Spleen (tissue), 11 donors: ENCODE results near the gene LPP. TPM values are rescaled to one million over a fixed set of nuclear protein-coding genes. Genes with fewer than 3 reads are reported as not detected.
A peak's percentile ranks its signal among the peaks of the same experiment; 100 is the strongest.

ENCODE experiments used
- DNase-seq: peaks from one replicate; pipeline ENCODE4 v3.0.0-alpha.2; 2020
- H3K27ac ChIP-seq, 8 donors: fragments of 200-600 bp; sonication (generic) in 7 of 8; 1 replicate in 4 of 8; 2 replicates in 4 of 8; pipeline versions ENCODE4 v1.5.0 to v1.8.0; 2016 to 2021; ENCODE audit warnings: inconsistent platforms in 4 of 8, mild to moderate bottlenecking in 4 of 8, moderate library complexity in 1 of 8
- H3K27me3 ChIP-seq, 7 donors: fragments of 200-600 bp; sonication (generic) in 6 of 7; replicated peaks in 1 of 7; 1 replicate in 4 of 7; 2 replicates in 3 of 7; pipeline versions ENCODE4 v1.5.0 to v1.8.0; 2016 to 2021; ENCODE audit warnings: inconsistent platforms in 3 of 7, mild to moderate bottlenecking in 1 of 7
- H3K36me3 ChIP-seq, 6 donors: fragments of 200-600 bp; sonication (generic) in 5 of 6; 1 replicate in 4 of 6; 2 replicates in 2 of 6; pipeline versions ENCODE4 v1.5.0 to v1.8.0; 2016 to 2021; ENCODE audit warnings: inconsistent platforms in 2 of 6
- H3K4me1 ChIP-seq, 6 donors: fragments of 200-600 bp; sonication (generic) in 5 of 6; 1 replicate in 3 of 6; 2 replicates in 3 of 6; pipeline versions ENCODE4 v1.5.0 to v1.8.0; 2016 to 2021; ENCODE audit warnings: inconsistent platforms in 3 of 6
- H3K4me3 ChIP-seq, 8 donors: fragments of 200-600 bp; sonication (generic) in 7 of 8; 1 replicate in 4 of 8; 2 replicates in 4 of 8; pipeline versions ENCODE4 v1.5.0 to v1.8.0; 2016 to 2021; ENCODE audit warnings: inconsistent platforms in 4 of 8, mild to moderate bottlenecking in 4 of 8, moderate library complexity in 2 of 8
- H3K9me3 ChIP-seq, 8 donors: fragments of 200-600 bp; sonication (generic) in 7 of 8; 1 replicate in 4 of 8; 2 replicates in 4 of 8; pipeline versions ENCODE4 v1.5.0 to v1.8.0; 2016 to 2021; ENCODE audit warnings: inconsistent platforms in 4 of 8
- POLR2A ChIP-seq, 3 donors: fragments of 450-650 bp; IDR thresholded peaks; one replicate each; pipeline ENCODE4 v1.5.1; 2017; ENCODE audit warnings: antibody characterized with exemption in 3 of 3, mild to moderate bottlenecking in 1 of 3
- POLR2AphosphoS5 ChIP-seq, 3 donors: sonication (generic); formaldehyde crosslinking; IDR thresholded peaks; one replicate each; pipeline ENCODE4 v1.5.1; 2017; ENCODE audit warnings: antibody characterized with exemption in 3 of 3
- WGBS, 5 donors: extraction: QIAGEN DNeasy Blood & Tissue Kit in 3 of 5; methylation state at CpG; one replicate each; pipeline versions ENCODE4 v1.1.5 to v1.1.7; 2013 to 2018; 5-methylcytosine and 5-hydroxymethylcytosine counted together
- intact Hi-C: fragments of 100-400 bp; cut with DNase I; formaldehyde crosslinking; loops from one replicate; pipeline ENCODE4 v1.15.0; 2023; ENCODE audit warnings: low total_unique reads
- polyA plus RNA-seq, 3 donors: library from polyadenylated mRNA; stranded (reverse); fragments of 200-250 nt; gene quantifications; one replicate each; pipeline ENCODE4 v1.2.1, GENCODE V29; 2013
- total RNA-seq, 7 donors: library from RNA; depleted of rRNA in 3 of 7; stranded (reverse); fragments of >200 nt in 3 of 7; fragmentation: NEBNext Ultra II Directional in 4 of 7; extraction: Animal tissue kit (Norgen Biotek cat#: 25700) in 4 of 7; gene quantifications; one replicate each; pipeline versions ENCODE4 v1.1.0 to v1.2.1, GENCODE V29; 2016 to 2021
- TF ChIP-seq, protein P1 (sequence below), 11 experiments: fragments of 200-600 bp in 7 of 11; fragments of 450-650 bp in 4 of 11; sonication (generic) in 4 of 11; IDR thresholded peaks in 8 of 11; conservative IDR thresholded peaks in 3 of 11; 1 replicate in 7 of 11; 2 replicates in 4 of 11; pipeline versions ENCODE4 v1.4.0 to v1.8.0; 2016 to 2021; ENCODE audit warnings: antibody characterized with exemption in 11 of 11, inconsistent platforms in 4 of 11, mild to moderate bottlenecking in 1 of 11
- donor health status: healthy with polysubstance abuse.
- donor health status: DM: no; HTN: no; CAD: no; lungs with moderate emphysema.
- donor health status: DM: no; HTN: no; CAD: no.
- donor health status: Bipolar disorder and iron deficiency.
- donor health status: healthy.
- donor health status: DM: no; HTN: no; CAD: no.
- donor health status: DM: yes; HTN: yes; CAD: no.

The LPP gene
- total and polyA plus RNA-seq, 10 donors: 2.4 to 270 (median 156) TPM

DNA sequence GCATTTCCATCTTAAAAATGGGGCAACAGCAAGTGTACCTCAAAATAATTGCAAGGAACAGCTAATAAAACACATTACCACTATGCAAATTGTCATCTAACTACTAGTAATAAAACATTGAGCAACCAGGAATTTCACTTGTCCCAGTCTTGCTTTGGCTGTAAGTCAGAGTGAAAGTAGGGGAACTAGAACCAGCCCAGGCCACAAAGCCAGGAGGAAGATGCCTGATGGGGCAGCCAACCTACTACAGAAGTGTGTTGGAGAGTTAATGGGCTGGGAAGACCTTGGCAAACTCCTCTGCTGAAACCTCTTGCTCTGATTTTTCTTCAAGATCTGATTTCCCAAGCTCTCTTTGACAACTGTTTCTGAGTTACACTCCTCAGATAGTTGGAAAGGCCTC is 40.2 kb upstream of the LPP start:
- TF ChIP-seq POLR2AphosphoS5 (IDR thresholded peaks at IDR 0.05): no peak
- no peak for TF ChIP-seq POLR2A (IDR thresholded peaks at IDR 0.05)
- TF ChIP-seq, protein P1, sequence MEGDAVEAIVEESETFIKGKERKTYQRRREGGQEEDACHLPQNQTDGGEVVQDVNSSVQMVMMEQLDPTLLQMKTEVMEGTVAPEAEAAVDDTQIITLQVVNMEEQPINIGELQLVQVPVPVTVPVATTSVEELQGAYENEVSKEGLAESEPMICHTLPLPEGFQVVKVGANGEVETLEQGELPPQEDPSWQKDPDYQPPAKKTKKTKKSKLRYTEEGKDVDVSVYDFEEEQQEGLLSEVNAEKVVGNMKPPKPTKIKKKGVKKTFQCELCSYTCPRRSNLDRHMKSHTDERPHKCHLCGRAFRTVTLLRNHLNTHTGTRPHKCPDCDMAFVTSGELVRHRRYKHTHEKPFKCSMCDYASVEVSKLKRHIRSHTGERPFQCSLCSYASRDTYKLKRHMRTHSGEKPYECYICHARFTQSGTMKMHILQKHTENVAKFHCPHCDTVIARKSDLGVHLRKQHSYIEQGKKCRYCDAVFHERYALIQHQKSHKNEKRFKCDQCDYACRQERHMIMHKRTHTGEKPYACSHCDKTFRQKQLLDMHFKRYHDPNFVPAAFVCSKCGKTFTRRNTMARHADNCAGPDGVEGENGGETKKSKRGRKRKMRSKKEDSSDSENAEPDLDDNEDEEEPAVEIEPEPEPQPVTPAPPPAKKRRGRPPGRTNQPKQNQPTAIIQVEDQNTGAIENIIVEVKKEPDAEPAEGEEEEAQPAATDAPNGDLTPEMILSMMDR (IDR thresholded peaks at IDR 0.05 in 8 of 11, conservative IDR thresholded peaks at IDR 0.05 in 3 of 11): no peak
- H3K27ac ChIP-seq: no peak overlapping the region
- intact Hi-C loops: no loop called here

DNA sequence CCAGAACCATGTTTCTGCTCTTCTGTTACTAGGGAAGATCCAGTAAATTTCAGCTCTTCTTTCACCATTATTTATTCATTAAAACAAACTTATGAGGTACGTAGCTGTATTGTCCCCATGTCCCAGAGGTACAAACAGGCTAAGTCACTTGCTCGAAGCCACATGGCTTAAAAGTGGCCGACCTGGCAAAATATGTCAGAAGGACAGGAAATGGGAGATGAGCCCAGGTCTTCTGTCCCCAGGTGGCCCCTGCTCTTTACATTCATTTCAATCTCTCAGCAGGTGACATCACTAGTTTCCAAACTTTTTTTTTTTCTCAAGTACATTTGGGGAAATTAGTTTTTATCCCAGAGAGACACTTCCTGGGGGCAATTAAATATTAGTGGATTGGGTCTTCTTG is 34.1 kb upstream of the LPP start:
- TF ChIP-seq POLR2A (IDR thresholded peaks at IDR 0.05) (no peak), POLR2AphosphoS5 (IDR thresholded peaks at IDR 0.05) (no peak)
- TF ChIP-seq, protein P1 (IDR thresholded peaks at IDR 0.05 in 8 of 11, conservative IDR thresholded peaks at IDR 0.05 in 3 of 11): no peak
- Histone ChIP-seq H3K4me3 (no peak overlapping the region), H3K36me3 (no peaks in the 10 kb centered on the region), H3K4me1 (peaks cover 0 to 24% (median 8%) of the 10 kb centered on the region in 6 donors), H3K27ac (no peak overlapping the region), H3K9me3 (peaks cover 0 to 8% (median 5%) of the 10 kb centered on the region in 8 donors), H3K27me3 (no peaks in the 10 kb centered on the region)
- intact Hi-C loops: no loop called here
- 73 to 88% (median 86%) methylated on average over 3 of the region's 3 CpGs for WGBS, 5 donors
- DNase-seq: no peak

More for the DNA sequence above, 40.2 kb upstream of the LPP start:
- no peak for DNase-seq
- Histone ChIP-seq H3K36me3 (no peaks in the 10 kb centered on the region), H3K4me3 (no peak overlapping the region), H3K4me1 (peaks cover 0 to 16% (median 3%) of the 10 kb centered on the region in 6 donors), H3K27me3 (no peaks in the 10 kb centered on the region), H3K9me3 (peaks cover 0 to 8% (median 5%) of the 10 kb centered on the region in 8 donors)

DNA sequence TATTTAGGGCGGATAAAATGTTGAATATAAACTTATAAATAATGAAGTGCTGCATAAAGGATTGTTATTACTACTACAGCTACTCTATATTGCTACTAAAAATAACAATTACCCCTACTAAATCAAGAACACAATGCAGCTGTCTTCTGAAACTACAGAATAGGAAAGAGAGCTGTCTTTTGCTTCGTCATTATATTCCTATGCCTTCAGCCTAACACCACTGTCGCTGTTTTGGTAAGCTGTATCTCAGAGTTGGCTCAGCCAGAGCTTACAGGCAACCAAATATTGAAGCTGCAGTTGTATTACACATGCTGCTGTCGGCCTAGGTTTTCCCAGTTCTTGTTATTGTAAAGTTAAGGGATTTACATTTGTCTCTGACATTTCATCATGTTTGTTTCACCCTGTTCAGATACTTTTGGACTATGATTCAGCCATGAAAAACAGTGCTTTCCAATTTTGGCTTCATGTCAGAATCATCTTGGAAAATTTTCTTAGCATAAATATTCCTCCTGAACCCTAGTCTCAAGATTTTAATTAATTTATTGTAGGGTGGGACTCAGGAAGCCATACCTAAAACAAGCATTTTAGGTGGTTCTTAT is 31.3 kb upstream of the LPP start:
- TF ChIP-seq POLR2A (IDR thresholded peaks at IDR 0.05): no peak
- TF ChIP-seq POLR2AphosphoS5 (IDR thresholded peaks at IDR 0.05): no peak
- TF ChIP-seq, protein P1 (IDR thresholded peaks at IDR 0.05 in 8 of 11, conservative IDR thresholded peaks at IDR 0.05 in 3 of 11): no peak
- H3K27ac ChIP-seq: peak overlapping the region in 6 of 8 donors; percentile 53 to 87 (median 78)
- H3K9me3 ChIP-seq: no peaks in the 10 kb centered on the region
- H3K4me3 ChIP-seq: peak overlapping the region in 2 of 8 donors; percentile 2 to 52
- no peak for DNase-seq
- H3K4me1 ChIP-seq: peaks cover 0 to 24% (median 9%) of the 10 kb centered on the region in 6 donors
- H3K27me3 ChIP-seq: no peaks in the 10 kb centered on the region
- intact Hi-C loops: no loop called here
- WGBS, 5 donors: 68 to 84% (median 73%) methylated on average over 4 of the region's 4 CpGs
- H3K36me3 ChIP-seq: no peaks in the 10 kb centered on the region

DNA sequence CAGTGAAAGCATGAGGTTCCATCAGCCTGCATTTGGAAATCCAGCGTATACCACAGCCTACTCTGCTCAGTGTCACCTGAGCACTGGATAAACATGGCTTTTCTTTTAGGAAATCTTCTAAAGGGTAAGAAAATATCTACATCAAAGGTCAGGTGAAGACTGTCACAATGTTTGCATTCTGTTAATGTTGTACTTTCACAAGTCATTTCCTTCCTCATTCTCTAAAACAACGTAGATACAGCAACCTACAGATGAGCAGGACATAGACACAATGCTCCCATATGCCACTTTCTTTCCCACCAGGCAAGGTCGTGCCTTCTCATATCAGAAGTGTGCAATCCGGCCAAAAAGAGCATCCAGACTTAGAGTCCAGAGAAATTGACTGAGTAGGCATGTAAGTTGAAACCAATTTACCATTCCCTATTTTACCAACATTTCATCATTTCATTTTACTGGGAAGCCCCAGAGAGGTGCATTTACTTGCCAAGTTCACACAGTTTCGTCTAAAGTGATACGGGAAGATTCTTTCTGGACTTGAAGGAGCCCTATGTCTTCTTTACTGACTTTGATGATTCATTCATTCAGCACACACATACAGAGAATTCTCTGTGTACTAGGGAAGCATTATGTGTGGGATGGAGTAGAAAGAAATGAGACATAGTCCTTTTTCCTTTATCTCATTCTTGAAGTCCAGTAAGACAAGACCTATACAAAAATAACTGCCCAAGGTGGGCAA is 30.6 kb upstream of the LPP start:
- TF ChIP-seq, protein P1 (IDR thresholded peaks at IDR 0.05 in 8 of 11, conservative IDR thresholded peaks at IDR 0.05 in 3 of 11): no peak
- TF ChIP-seq POLR2AphosphoS5 (IDR thresholded peaks at IDR 0.05): peak in 1 of 3 donors; percentile 37
- H3K36me3 ChIP-seq: no peaks in the 10 kb centered on the region
- WGBS, 5 donors: 41 to 59% (median 53%) methylated on average over 6 of the region's 6 CpGs
- H3K4me1 ChIP-seq: peaks cover 0 to 24% (median 9%) of the 10 kb centered on the region in 6 donors
- DNase-seq: no peak
- no peaks in the 10 kb centered on the region for H3K27me3 ChIP-seq
- no peaks in the 10 kb centered on the region for H3K9me3 ChIP-seq
- peak overlapping the region in 2 of 8 donors; percentile 2 to 52 for H3K4me3 ChIP-seq
- H3K27ac ChIP-seq: peak overlapping the region in 6 of 8 donors; percentile 53 to 87 (median 78)
- intact Hi-C loops: no loop called here
